Activated naive CD4-positive, alpha-beta T cell (primary cell): ENCODE measurements around the gene SULT2B1.
"Not testable (repeated sequence)": the region's sequence is repeated elsewhere in the genome, so short reads cannot be mapped to it uniquely, and the experiment has no call there.

ENCODE experiments used
- DNase-seq, 4 experiments: peaks; one replicate each; lab custom pipeline; 2025; lab: John Stamatoyannopoulos, UW

Gene SULT2B1

DNA sequence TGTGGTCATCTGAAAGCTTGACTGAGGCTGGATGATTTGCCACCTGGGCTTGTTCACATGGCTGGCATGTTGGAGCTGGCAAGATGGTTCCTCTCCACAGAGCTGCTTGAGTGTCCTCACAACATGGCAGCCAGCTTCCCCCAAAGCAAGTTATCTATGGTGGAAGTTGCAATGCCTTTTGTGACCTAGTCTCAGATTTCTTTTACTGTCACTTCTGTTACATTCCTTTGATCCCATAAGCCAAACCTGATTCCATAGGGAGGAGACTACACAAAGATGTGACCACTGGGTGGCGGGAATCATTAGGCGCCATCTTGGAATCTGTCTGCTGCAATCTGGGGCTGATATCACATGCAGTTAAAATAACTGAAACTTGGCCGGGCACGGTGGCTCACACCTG is 22.8 kb upstream of the SULT2B1 start:
- no peak for DNase-seq

DNA sequence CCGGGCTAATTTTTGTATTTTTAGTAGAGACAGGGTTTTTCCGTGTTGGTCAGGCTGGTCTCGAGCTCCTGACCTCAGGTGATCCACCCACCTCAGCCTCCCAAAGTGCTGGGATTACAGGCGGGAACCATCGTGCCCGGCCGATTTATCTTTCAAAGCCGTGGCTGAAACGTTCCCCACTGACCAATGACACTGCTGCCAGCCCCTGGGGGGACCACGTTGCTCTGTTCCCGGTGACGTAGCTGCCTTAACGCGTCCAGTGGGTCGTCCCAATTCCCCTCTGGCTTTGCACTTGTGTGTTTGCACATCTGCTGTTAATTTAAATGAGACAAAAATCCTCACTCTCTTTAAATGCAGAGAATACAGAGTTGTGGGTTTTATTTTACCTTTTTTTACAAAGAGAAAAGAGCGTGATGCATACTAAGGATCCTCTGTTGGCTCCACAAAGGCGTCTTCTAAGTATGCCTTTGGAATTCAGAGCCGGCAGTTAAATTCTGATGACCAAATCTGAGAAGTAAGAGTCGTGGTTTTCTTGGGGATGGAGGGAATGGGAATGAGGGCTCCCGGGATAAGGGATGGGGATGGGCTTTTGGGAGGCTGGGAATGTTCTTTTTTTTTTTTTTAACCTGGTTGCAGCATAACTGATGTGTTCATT is 21.8 kb upstream of the SULT2B1 start:
- DNase-seq: no peak

- DNase-seq: no peak
Observed at GRCh38 chr19:48530770-48531169, 21.2 kb upstream of the SULT2B1 start.

GRCh38 chr19:48533770-48534169 is 18.2 kb upstream of the SULT2B1 start:
- no peak for DNase-seq

- no peak for DNase-seq
Observed at GRCh38 chr19:48537541-48537940, 14.4 kb upstream of the SULT2B1 start.

- not testable (repeated sequence) for DNase-seq
Observed at GRCh38 chr19:48538057-48538456, 13.9 kb upstream of the SULT2B1 start.

DNA sequence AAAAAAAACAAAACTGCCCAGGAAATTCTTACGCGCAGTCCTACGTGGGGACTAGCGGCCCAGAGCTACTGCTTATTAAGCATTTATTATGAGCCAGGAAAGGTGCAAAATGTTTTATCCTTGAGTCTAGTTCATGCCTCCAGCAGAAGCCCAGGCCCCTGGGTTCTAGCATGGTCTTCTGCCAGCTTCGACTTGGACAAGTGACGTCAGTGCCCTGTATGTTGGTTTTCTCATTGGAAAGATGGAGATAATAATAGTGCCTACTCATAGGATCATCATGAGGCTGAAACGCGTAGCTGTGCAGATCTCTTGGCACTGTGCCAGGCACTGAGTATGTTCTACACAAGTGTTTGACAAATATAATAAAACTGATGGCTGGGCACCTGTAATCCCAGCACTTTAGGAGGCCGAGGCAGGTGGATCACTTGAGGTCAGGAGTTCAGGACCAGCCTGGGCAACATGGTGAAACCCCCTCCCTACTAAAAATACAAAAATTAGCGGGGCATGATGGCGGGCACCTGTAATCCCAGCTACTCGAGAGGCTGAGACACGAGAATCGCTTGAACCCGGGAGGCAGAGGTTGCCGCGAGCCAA is 12.4 kb upstream of the SULT2B1 start:
- no peak for DNase-seq

DNA sequence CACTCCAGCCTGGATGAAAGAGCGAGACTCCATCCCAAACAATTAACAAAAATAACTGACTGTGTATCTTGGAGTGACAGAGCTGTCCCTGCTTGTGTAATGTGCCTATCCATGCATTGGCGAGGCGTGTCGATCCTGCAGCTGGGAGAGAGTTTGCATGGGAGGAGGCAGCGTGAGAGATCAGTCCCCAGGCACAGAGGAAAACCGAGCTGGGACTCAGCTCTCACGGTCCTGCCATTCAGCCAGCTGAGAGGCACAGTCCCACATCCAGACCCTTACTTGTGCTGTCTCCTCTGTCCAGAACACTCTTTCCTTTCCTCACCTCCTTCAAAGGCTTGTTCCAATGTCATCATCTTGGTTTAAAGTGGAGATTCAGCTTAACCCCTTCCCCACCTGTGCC is 11.9 kb upstream of the SULT2B1 start:
- no peak for DNase-seq

DNA sequence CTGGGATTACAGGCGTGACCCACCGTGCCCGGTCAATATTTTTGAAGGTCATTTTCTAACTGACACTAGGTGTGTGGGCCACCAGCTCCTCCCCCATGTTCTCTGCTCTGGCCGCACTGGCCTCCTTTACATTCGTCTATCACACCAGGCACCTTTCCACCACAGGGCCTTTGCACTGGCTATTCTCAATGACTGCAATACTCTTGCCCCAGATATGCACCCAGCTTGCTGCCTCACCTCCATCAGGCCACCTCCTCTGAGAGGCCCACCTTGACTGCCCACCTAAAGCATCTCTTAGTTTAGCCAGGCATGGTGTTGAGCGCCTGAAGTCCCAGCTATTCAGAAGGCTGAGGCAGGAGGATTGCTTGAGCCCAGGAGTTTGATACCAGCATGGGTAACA is 10.2 kb upstream of the SULT2B1 start:
- no peak for DNase-seq

DNA sequence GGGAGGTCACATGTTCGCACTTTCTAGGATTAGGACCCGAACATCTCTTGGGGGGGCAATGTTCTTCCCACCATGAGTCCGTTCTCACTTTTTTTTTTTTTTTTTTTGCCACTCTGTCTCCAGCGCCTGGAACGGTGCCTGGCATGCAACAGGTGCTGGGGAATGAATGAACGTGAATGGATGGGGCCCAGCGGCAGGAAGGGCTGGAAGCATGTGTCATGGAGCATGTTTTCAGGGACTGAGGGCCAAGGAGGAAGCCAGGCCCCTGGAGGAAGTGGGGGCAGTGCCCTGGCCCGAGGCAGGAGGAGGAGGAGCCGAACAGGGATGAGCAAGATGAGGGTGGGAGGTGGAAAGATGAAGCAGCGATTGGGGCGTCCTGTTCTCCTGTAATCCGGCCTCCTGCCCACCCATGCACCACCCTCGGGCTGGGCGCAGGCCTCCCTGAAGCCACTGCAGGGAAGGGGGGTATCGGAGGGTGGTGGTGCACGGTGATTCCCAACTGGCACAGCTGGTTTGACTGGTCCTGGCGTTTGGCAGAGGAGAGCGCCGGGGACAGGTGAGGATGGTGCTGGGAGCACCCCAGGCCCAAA is 8.8 kb upstream of the SULT2B1 start:
- DNase-seq: no peak

GRCh38 chr19:48544856-48545750 is 6.9 kb upstream of the SULT2B1 start:
- DNase-seq: no peak

- no peak for DNase-seq
Observed at GRCh38 chr19:48547722-48548121, 4.2 kb upstream of the SULT2B1 start.

GRCh38 chr19:48548253-48548911 is 3.6 kb upstream of the SULT2B1 start:
- no peak for DNase-seq

GRCh38 chr19:48549380-48549779 is 2.6 kb upstream of the SULT2B1 start:
- no peak for DNase-seq

- no peak for DNase-seq
Observed at GRCh38 chr19:48552406-48553322, 692 bp downstream of the SULT2B1 start.

GRCh38 chr19:48553676-48554384 is 1.9 kb downstream of the SULT2B1 start:
- DNase-seq: no peak

- no peak for DNase-seq
Observed at GRCh38 chr19:48554385-48555091, 2.6 kb downstream of the SULT2B1 start.

- DNase-seq: no peak
Observed at GRCh38 chr19:48556163-48556562, 4.2 kb downstream of the SULT2B1 start.

GRCh38 chr19:48556825-48557224 is 4.9 kb downstream of the SULT2B1 start:
- DNase-seq: no peak
